Right atrium auricular region (tissue), 2 donors: ENCODE measurements around the gene MED15. TPM values are rescaled to one million over a fixed set of nuclear protein-coding genes. Genes with fewer than 3 reads are reported as not detected.
A peak's percentile ranks its signal among the peaks of the same experiment; 100 is the strongest.
"Not testable (repeated sequence)": the region's sequence is repeated elsewhere in the genome, so short reads cannot be mapped to it uniquely, and the experiment has no call there.

ENCODE experiments used
- DNase-seq: peaks from one replicate; pipeline ENCODE4 v3.0.0-alpha.2; 2019; ENCODE audit warnings: low spot score
- H3K27ac ChIP-seq, 2 donors: fragments of 200-600 bp; sonication (generic); 1 replicate in 1 of 2; 2 replicates in 1 of 2; pipeline ENCODE4 v1.5.1; 2016 to 2019
- H3K27me3 ChIP-seq, 2 donors: fragments of 200-600 bp; sonication (generic); one replicate each; pipeline versions ENCODE4 v1.5.1 to v1.6.0; 2017 to 2019
- H3K36me3 ChIP-seq: fragments of 200-600 bp; sonication (generic); one replicate; pipeline ENCODE4 v1.5.1; 2016
- H3K4me1 ChIP-seq, 2 donors: fragments of 200-600 bp; sonication (generic); one replicate each; pipeline versions ENCODE4 v1.5.1 to v1.6.0; 2017 to 2019
- H3K4me3 ChIP-seq, 2 donors: fragments of 200-600 bp; sonication (generic); 1 replicate in 1 of 2; 2 replicates in 1 of 2; pipeline ENCODE4 v1.5.1; 2017 to 2019; ENCODE audit warnings: mild to moderate bottlenecking in 1 of 2, moderate library complexity in 1 of 2
- H3K9me3 ChIP-seq, 2 donors: fragments of 200-600 bp; sonication (generic); one replicate each; pipeline ENCODE4 v1.5.1; 2019
- total RNA-seq, 2 donors: library from RNA; depleted of rRNA; stranded (reverse); fragments of >200 nt; gene quantifications; one replicate each; pipeline ENCODE4 v1.1.0, GENCODE V29; 2016
- TF ChIP-seq, protein P1 (sequence below), 2 donors: fragments of 200-600 bp; sonication (generic); IDR thresholded peaks; one replicate each; pipeline ENCODE4 v1.5.1; 2019; ENCODE audit warnings: antibody characterized with exemption in 2 of 2

The MED15 gene
- total RNA-seq, 2 donors from 2014 or later, result 18.8 to 40.6 TPM

DNA sequence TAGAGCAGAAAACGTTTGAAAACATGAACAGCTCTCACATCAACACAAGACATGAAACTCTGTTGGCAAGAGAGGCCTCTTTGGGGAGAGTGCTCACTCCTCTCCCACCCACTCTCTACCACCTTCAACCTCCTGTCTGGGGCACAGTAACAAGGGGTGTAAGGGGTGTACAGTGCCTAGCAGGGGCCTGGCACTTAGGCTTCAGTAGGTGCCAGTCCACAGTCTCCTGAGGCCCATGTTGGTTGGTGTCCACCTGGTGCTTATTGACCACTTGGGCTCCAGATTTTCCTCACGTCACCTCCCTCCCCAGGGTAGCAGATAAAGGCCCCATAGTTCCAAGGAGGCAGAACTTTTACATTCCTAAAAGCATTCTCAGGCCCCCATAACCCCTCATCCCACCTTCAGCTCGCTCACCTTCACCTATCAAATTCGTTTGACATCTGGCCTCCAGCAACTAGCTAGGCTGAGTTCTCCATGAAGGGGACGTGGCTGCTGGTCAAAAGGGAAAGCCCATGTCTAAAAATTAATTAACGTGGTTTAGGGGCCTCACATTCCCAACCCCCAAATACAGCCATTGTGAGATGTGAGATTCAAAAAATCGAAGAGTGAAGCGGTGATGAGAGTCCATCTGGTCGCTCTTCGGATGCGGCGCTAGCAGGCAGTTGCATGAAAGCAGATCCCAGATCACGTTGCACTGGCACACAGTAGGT is 712 bp upstream of the MED15 start:
- TF ChIP-seq, protein P1, sequence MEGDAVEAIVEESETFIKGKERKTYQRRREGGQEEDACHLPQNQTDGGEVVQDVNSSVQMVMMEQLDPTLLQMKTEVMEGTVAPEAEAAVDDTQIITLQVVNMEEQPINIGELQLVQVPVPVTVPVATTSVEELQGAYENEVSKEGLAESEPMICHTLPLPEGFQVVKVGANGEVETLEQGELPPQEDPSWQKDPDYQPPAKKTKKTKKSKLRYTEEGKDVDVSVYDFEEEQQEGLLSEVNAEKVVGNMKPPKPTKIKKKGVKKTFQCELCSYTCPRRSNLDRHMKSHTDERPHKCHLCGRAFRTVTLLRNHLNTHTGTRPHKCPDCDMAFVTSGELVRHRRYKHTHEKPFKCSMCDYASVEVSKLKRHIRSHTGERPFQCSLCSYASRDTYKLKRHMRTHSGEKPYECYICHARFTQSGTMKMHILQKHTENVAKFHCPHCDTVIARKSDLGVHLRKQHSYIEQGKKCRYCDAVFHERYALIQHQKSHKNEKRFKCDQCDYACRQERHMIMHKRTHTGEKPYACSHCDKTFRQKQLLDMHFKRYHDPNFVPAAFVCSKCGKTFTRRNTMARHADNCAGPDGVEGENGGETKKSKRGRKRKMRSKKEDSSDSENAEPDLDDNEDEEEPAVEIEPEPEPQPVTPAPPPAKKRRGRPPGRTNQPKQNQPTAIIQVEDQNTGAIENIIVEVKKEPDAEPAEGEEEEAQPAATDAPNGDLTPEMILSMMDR (IDR thresholded peaks at IDR 0.05), result no peak
- Histone ChIP-seq H3K27ac (peak overlapping the region; percentile 94), H3K9me3 (no peaks in the 10 kb centered on the region), H3K4me3 (peak overlapping the region; percentile 85), H3K4me1 (peaks cover 0 to 43% of the 10 kb centered on the region in 2 donors), H3K27me3 (no peaks in the 10 kb centered on the region), H3K36me3 (peaks cover under 1% of the 10 kb centered on the region)
- no peak for DNase-seq

DNA sequence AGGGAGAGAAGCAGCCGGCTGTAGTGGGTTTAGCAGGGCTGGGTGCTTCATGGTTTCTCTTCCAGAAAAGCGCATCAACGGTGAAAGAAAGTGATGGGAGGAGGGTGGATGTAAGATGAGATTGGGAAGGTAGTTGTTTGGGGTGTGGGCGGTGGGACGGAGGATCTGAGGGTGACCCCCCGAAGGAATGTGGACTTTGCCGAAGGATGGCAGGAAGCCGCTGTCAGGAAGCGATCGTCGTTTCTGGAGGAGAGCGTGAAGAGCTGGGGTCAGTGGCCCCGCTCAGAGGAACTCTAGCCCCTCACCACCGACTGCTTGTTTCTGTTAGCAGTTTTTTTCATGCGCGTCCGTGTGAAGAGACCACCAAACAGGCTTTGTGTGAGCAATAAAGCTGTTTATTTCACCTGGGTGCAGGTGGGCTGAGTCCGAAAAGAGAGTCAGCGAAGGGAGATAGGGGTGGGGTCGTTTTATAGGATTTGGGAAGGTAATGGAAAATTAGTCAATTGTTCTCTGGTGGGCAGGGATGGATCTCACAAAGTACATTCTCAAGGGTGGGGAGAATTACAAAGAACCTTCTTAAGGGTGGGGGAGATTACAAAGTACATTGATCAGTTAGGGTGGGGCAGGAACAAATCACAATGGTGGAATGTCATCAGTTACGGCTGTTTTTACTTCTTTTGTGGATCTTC is 801 bp downstream of the MED15 start:
- H3K9me3 ChIP-seq, DNase-seq, H3K27me3 ChIP-seq, H3K36me3 ChIP-seq: not testable (repeated sequence)
- peak overlapping the region; percentile 85 for H3K4me3 ChIP-seq
- H3K4me1 ChIP-seq, result peaks cover 0 to 49% of the 10 kb centered on the region in 2 donors
- H3K27ac ChIP-seq, result peak overlapping the region; percentile 94

DNA sequence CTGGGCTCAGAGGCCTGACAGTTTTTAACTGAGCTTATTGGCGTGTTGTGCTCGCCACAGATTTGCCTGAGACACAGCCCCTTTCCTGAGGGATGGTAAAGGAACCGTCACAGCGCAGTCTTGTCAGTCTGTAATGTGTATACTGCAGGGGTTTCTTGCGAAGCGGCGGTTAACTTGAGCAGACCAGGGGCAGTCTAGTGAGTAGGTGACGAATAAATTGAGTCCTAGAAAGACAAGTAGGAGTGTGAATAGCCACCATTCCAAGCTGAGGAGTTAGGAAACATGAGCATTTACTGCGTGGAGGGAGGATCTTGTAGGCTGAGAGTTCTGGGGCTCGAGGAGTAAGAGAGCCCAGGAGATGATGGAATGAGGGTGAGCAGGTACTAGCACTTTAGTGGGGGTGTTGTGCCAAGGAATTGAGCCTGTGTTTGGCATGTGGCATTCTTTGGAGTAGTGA is 1.4 kb downstream of the MED15 start:
- DNase-seq, result no peak
- H3K27me3 ChIP-seq, result no peaks in the 10 kb centered on the region
- TF ChIP-seq, protein P1 (IDR thresholded peaks at IDR 0.05), result no peak
- H3K36me3 ChIP-seq, result no peaks in the 10 kb centered on the region
- H3K4me1 ChIP-seq, result peaks cover 0 to 49% of the 10 kb centered on the region in 2 donors
- no peaks in the 10 kb centered on the region for H3K9me3 ChIP-seq
- H3K27ac ChIP-seq, result peak overlapping the region; percentile 94
- H3K4me3 ChIP-seq, result peak overlapping the region; percentile 85

DNA sequence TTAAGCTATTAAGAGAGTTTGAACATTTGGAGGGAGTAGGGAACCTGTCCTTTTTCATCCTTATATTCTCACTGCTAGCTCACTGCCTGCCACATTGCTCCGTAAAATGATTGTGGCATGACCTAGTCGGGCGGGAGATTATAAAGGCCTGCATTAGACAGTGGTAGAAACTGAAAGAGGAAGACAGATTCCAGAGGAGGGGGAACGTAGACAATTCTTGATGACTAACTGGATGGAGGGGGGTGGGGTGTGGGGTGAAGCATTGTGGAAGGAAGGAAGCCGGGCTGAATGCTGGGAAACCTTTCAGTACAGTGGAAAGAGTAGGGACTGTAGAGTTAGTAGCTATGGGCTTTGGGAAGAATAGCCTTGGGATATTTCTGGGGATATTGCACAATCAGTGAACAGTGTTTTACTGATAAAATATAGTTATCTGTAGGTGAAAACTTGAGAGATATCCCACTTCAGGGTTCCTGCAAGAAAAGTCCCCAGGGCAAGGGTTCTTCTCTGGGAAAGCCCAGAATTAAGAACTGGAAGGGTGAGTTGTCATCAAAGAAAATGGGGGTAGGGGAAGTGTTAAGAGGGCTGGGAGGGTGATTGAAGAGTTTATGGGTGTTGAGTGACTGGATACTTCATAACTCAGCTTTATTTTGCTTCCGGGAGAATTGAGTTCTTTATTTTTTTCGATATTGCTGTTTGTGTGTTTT is 2.1 kb downstream of the MED15 start:
- DNase-seq, result peak; percentile 89
- Histone ChIP-seq H3K27me3 (no peaks in the 10 kb centered on the region), H3K4me3 (peak overlapping the region; percentile 85), H3K36me3 (no peaks in the 10 kb centered on the region), H3K4me1 (peaks cover 0 to 55% of the 10 kb centered on the region in 2 donors), H3K27ac (peak overlapping the region; percentile 94), H3K9me3 (no peaks in the 10 kb centered on the region)
- TF ChIP-seq, protein P1 (IDR thresholded peaks at IDR 0.05), result no peak

DNA sequence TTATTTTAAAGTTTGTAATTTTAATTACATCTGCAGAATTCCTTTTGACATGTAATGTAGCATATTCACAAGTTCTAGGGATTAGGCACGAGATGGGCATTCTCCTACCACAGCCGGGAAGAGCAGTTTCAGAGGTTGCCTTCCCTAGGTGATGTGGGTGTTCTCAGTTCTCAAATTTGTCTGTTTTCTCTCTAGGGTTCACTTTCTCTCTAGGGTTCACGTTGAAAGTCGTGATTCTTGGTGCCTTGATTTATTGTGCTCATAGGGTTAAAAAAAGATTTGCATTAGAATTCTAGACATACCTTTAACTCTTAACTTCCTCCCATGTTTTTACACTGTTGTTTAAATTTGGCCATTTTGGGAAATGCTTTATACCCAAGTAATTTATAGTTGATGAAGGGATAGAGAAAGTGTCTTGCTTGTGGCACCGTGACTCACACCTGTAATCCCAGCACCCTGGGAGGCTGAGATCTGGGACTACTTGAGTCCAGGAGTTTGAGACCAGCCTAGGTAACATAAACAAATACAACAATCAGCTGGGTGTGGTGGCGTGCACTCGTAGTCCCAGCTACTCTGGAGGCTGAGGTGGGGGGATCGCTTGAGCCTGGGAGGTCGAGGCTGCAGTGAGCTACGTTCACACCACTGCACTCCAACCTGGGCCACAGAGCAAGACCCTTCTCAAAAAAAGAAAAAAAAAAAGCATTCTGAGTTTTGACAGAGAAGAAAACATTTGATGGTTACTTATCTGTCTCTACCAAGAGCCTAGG is 3.6 kb downstream of the MED15 start:
- peaks cover 0 to 61% of the 10 kb centered on the region in 2 donors for H3K4me1 ChIP-seq
- no peaks in the 10 kb centered on the region for H3K9me3 ChIP-seq
- peak overlapping the region in 1 of 2 donors; percentile 94 for H3K27ac ChIP-seq
- no peaks in the 10 kb centered on the region for H3K27me3 ChIP-seq
- no peaks in the 10 kb centered on the region for H3K36me3 ChIP-seq
- no peak overlapping the region for H3K4me3 ChIP-seq
- DNase-seq, result no peak
- TF ChIP-seq, protein P1 (IDR thresholded peaks at IDR 0.05), result no peak
